ENCODE data around the gene TXNRD3. TPM values are rescaled to one million over a fixed set of nuclear protein-coding genes. Genes with fewer than 3 reads are reported as not detected.
A peak's percentile ranks its signal among the peaks of the same experiment; 100 is the strongest.

The TXNRD3 gene
- polyA plus RNA-seq, 3 donors: 0.57 to 1.7 (median 0.90) TPM

DNA sequence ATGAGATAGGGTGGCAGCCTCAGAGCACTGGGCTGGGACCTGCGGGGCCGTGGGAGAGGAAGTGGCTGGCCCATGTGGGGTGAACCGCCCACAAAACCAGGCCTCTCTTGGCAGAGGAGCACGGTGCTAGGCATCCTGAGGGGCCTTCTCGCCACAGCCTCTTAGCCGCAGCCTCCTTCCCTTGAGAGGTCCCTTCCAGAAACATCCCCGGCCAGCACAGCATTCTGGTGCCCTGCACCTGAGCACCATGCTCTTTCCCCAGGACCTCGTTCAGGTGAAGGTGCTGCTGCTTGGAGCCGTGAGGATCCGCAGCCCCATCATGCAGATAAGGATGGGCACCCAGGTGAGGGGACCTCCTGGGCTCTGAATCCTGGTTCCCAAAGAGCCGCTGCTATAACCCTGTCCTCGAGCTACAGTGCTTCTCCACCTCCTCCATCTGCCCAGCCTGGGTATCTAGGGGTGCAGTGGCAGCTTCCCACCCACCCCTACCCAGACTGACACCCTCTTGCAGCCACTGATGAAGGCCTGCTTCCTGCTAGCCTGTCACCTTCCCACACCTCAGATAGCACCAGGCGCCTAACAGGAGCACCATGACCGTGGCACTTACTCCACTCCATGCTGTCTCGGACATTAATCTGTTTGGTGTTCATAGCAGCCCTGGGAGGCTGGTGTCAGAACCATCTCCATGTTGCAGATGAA lies 11.2 kb upstream of the TXNRD3 start:
- peak overlapping the region in 1 of 7 donors; percentile 60 for H3K27ac Mint-ChIP-seq
- Histone ChIP-seq H3K36me3 (replicated peaks in 1 of 2; ENCODE audit: control insufficient read depth in 1 of 2, insufficient read depth in 2 of 2, low read length in 2 of 2) (no peaks in the 10 kb centered on the region), H3K27ac (ENCODE audit: low read depth in 1 of 2, low read length in 2 of 2) (no peak overlapping the region), H3K9me3 (replicated peaks in 1 of 2; ENCODE audit: control insufficient read depth in 1 of 2, insufficient read depth in 1 of 2, low read length in 2 of 2) (peaks cover 0 to under 1% of the 10 kb centered on the region in 2 donors), H4K20me1 (ENCODE audit: insufficient read depth, low read length) (no peaks in the 10 kb centered on the region), H3K9ac (ENCODE audit: insufficient read depth, low read length, poor library complexity, severe bottlenecking) (no peak overlapping the region), H3K4me1 (ENCODE audit: control insufficient read depth in 1 of 2, insufficient read depth in 2 of 2, low read length in 2 of 2) (no peaks in the 10 kb centered on the region), H2AFZ (ENCODE audit: insufficient read depth, low read depth, low read length, poor library complexity, severe bottlenecking) (no peak overlapping the region), H3K4me2 (replicated peaks; ENCODE audit: extremely low read depth, low read length, poor library complexity, severe bottlenecking) (no peak overlapping the region), H3K4me3 (replicated peaks in 1 of 3; ENCODE audit: low read depth in 2 of 3, low read length in 3 of 3) (no peak overlapping the region), H3K79me2 (ENCODE audit: insufficient read depth, low read length) (no peaks in the 10 kb centered on the region), H3K27me3 (ENCODE audit: control insufficient read depth in 2 of 2, insufficient read depth in 2 of 2, low read length in 2 of 2) (no peaks in the 10 kb centered on the region)
- peaks cover 4% of the 10 kb centered on the region for H3K4me1 Mint-ChIP-seq
- DNase-seq: no peak
- H3K27me3 Mint-ChIP-seq (ENCODE audit: low read depth in 3 of 3): peaks cover 5 to 20% (median 9%) of the 10 kb centered on the region in 3 donors
- peaks cover 0 to 2% (median under 1%) of the 10 kb centered on the region in 7 donors for H3K9me3 Mint-ChIP-seq
- intact Hi-C loops (cut with micrococcal nuclease): no loop called here
- H3K36me3 Mint-ChIP-seq: no peaks in the 10 kb centered on the region
- no peak overlapping the region for H3K4me3 Mint-ChIP-seq
- TF ChIP-seq, protein P1, sequence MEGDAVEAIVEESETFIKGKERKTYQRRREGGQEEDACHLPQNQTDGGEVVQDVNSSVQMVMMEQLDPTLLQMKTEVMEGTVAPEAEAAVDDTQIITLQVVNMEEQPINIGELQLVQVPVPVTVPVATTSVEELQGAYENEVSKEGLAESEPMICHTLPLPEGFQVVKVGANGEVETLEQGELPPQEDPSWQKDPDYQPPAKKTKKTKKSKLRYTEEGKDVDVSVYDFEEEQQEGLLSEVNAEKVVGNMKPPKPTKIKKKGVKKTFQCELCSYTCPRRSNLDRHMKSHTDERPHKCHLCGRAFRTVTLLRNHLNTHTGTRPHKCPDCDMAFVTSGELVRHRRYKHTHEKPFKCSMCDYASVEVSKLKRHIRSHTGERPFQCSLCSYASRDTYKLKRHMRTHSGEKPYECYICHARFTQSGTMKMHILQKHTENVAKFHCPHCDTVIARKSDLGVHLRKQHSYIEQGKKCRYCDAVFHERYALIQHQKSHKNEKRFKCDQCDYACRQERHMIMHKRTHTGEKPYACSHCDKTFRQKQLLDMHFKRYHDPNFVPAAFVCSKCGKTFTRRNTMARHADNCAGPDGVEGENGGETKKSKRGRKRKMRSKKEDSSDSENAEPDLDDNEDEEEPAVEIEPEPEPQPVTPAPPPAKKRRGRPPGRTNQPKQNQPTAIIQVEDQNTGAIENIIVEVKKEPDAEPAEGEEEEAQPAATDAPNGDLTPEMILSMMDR (IDR thresholded peaks at IDR 0.05): no peak
- 70% methylated on average over 15 of the region's 15 CpGs for WGBS (ENCODE audit: insufficient coverage)

DNA sequence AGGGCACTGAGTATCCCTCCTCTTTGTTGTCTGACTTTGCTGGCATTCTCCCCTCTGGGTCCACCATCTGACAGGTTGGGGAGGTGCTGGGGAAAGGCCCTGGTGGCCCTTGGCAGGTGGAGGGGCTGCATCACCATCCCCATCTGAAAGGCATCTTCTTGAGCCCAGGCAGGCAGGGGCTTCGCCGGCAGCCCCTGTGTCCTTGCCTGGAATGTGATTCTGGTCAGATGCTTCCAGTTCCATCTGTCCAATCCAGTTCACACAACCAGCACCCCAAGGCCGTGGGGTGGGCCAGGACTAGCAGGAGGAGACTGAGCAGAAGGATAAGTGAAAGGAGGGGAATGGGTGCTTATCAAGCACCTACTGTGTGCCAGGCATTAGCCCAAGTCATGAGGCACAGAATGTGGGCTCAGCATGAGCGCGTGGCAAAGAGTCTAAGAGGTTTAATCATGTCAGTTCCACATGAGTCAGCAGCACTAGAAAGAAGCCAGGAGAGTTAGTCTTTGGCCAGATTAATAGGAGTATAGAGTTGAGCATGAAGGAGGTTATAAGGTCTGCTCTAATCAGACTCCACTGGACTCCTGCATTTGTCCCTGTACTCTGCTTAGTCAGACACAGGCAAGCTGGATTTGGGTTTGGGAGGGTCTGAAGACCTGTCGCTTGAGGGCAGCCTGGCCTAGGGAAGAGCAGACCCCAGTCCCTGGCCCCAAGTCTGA lies 10.5 kb upstream of the TXNRD3 start:
- Histone ChIP-seq H3K9ac (ENCODE audit: insufficient read depth, low read length, poor library complexity, severe bottlenecking) (no peak overlapping the region), H3K79me2 (ENCODE audit: insufficient read depth, low read length) (no peaks in the 10 kb centered on the region), H3K4me3 (replicated peaks in 1 of 3; ENCODE audit: low read depth in 2 of 3, low read length in 3 of 3) (no peak overlapping the region), H3K4me1 (ENCODE audit: control insufficient read depth in 1 of 2, insufficient read depth in 2 of 2, low read length in 2 of 2) (no peaks in the 10 kb centered on the region), H3K27me3 (ENCODE audit: control insufficient read depth in 2 of 2, insufficient read depth in 2 of 2, low read length in 2 of 2) (no peaks in the 10 kb centered on the region), H3K36me3 (replicated peaks in 1 of 2; ENCODE audit: control insufficient read depth in 1 of 2, insufficient read depth in 2 of 2, low read length in 2 of 2) (no peaks in the 10 kb centered on the region), H3K9me3 (replicated peaks in 1 of 2; ENCODE audit: control insufficient read depth in 1 of 2, insufficient read depth in 1 of 2, low read length in 2 of 2) (no peaks in the 10 kb centered on the region), H2AFZ (ENCODE audit: insufficient read depth, low read depth, low read length, poor library complexity, severe bottlenecking) (no peak overlapping the region), H3K27ac (ENCODE audit: low read depth in 1 of 2, low read length in 2 of 2) (no peak overlapping the region), H4K20me1 (ENCODE audit: insufficient read depth, low read length) (no peaks in the 10 kb centered on the region), H3K4me2 (replicated peaks; ENCODE audit: extremely low read depth, low read length, poor library complexity, severe bottlenecking) (no peak overlapping the region)
- H3K27me3 Mint-ChIP-seq (ENCODE audit: low read depth in 3 of 3): peaks cover 8 to 20% (median 10%) of the 10 kb centered on the region in 3 donors
- intact Hi-C loops (cut with micrococcal nuclease): no loop called here
- H3K27ac Mint-ChIP-seq: no peak overlapping the region
- H3K9me3 Mint-ChIP-seq: peaks cover 0 to 2% (median 0%) of the 10 kb centered on the region in 7 donors
- H3K4me1 Mint-ChIP-seq: no peaks in the 10 kb centered on the region
- H3K36me3 Mint-ChIP-seq: no peaks in the 10 kb centered on the region
- 100% methylated on average over 2 of the region's 6 CpGs for WGBS (ENCODE audit: insufficient coverage)
- peak overlapping the region in 1 of 2 donors; percentile 58 for H3K4me3 Mint-ChIP-seq
- TF ChIP-seq, protein P1 (IDR thresholded peaks at IDR 0.05): no peak
- no peak for DNase-seq
